Muscle layer of duodenum (tissue), 2 donors: ENCODE results near the gene SLC26A4.

ENCODE experiments used
- H3K27ac ChIP-seq: one replicate; pipeline ENCODE4 v1.7.0; 2013; ENCODE audit warnings: mild to moderate bottlenecking, low read length
- H3K27me3 ChIP-seq: one replicate; pipeline ENCODE4 v1.7.0; 2013; ENCODE audit warnings: low read depth, mild to moderate bottlenecking, control low read depth, low read length
- H3K36me3 ChIP-seq, 2 donors: one replicate each; pipeline ENCODE4 v1.7.0; 2013; ENCODE audit warnings: low read length in 2 of 2, control low read depth in 1 of 2, mild to moderate bottlenecking in 1 of 2; ENCODE audit not compliant: insufficient read depth in 2 of 2, control insufficient read depth in 1 of 2
- H3K4me1 ChIP-seq, 2 donors: one replicate each; pipeline ENCODE4 v1.7.0; 2013; ENCODE audit warnings: low read length in 2 of 2, mild to moderate bottlenecking in 2 of 2, control low read depth in 1 of 2, moderate library complexity in 1 of 2; ENCODE audit not compliant: insufficient read depth in 2 of 2, control insufficient read depth in 1 of 2
- H3K4me3 ChIP-seq, 2 donors: one replicate each; pipeline ENCODE4 v1.7.0; 2013; ENCODE audit warnings: low read length in 2 of 2, low read depth in 1 of 2, mild to moderate bottlenecking in 1 of 2
- H3K9me3 ChIP-seq, 2 donors: one replicate each; pipeline ENCODE4 v1.7.0; 2013; ENCODE audit warnings: low read length in 2 of 2, control low read depth in 1 of 2, mild to moderate bottlenecking in 1 of 2; ENCODE audit not compliant: control insufficient read depth in 1 of 2
- donor health status: healthy.

The SLC26A4 gene

DNA sequence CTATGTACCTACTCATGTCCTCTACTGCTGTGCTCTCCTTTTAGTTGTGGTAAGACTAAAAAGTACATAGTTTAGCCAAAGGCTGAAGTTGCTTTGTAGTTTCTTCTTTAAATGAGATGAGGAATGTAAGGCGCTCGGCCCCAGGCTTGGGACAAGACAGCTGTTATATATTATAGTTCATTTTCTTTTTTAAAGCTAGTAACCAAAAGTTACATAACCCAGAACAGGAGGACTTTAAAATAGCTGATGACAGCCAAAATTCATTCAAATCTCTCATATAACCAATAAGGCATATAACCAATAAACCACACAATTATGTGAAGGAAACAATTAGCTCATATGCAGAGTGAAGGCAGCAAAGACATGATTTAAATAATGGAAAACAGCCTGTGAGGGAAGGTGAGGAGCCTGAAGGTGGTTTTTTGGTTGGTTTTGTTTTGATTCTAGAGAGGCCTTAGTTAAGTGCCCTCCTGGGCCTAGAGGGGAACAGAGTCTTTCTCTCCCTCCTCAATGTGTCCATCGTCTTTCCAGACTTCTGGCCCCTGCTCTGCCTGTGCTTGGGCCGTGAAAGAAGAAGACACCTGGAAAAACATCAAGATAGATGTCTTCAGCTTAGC, 35.8 kb downstream of the SLC26A4 start:
- Histone ChIP-seq H3K27me3 (peaks cover 4% of the 10 kb centered on the region), H3K36me3 (no peaks in the 10 kb centered on the region), H3K4me1 (peaks cover 0 to 19% of the 10 kb centered on the region in 2 donors), H3K4me3 (no peak overlapping the region), H3K9me3 (no peaks in the 10 kb centered on the region), H3K27ac (no peak overlapping the region)

DNA sequence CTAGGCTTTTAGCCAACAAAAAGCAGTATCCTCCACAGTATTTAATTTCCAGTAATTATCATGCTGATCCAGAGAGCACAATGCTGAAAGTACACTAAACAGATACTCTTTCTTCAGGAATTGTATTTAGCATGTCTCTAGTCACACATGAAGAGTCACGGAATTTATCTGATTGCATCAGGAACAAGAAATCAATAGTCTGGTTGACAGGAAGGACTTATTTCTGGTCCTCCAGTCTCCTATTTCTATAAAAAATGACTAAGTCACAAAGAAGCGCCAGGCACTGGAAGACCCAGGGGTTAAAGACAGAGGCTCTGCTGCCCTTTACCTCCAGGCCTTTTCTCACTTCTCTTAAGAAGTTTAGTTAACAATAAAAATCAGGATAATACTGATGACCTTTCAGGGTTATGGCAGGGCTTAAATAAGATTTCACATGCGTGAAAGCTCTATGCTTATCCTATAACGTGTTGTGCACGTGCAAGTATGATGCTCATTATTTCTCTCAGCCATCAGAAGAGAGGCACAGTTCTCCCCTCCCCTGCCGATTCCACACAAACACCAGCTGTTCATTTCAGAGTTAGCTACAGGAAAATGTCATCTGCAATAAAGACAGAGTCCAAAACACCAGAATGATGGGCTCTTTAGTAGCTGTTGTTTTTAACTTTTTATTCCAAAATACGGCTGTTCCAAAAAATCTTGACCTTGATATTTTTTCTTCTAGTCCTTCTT, 36.9 kb downstream of the SLC26A4 start:
- H3K4me3 ChIP-seq, result no peak overlapping the region
- H3K27ac ChIP-seq, result no peak overlapping the region
- H3K9me3 ChIP-seq, result no peaks in the 10 kb centered on the region
- H3K36me3 ChIP-seq, result no peaks in the 10 kb centered on the region
- H3K27me3 ChIP-seq, result peaks cover 4% of the 10 kb centered on the region
- peaks cover 0 to 13% of the 10 kb centered on the region in 2 donors for H3K4me1 ChIP-seq

DNA sequence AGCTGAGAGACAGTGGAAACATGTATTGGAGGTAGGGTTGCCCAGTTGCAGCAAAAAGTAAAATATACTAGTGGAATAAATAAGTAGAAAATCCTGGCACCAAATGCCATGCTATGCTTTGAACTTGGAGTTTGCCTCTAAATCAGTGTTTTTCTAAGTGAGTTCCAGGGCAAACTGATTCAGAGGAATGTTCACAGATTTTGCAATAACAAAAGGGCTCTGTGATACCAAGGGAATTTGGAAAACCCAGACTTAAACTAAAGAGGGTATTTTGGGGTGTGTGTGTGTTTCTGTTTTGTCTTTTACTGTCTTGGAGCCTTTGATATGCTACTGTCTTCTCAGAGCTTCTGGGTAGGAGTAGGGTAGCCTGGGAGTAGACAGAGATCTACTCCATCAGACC, 39.9 kb downstream of the SLC26A4 start:
- Histone ChIP-seq H3K27me3 (peaks cover 4% of the 10 kb centered on the region), H3K36me3 (no peaks in the 10 kb centered on the region), H3K4me1 (no peaks in the 10 kb centered on the region), H3K4me3 (no peak overlapping the region), H3K9me3 (no peaks in the 10 kb centered on the region), H3K27ac (no peak overlapping the region)

DNA sequence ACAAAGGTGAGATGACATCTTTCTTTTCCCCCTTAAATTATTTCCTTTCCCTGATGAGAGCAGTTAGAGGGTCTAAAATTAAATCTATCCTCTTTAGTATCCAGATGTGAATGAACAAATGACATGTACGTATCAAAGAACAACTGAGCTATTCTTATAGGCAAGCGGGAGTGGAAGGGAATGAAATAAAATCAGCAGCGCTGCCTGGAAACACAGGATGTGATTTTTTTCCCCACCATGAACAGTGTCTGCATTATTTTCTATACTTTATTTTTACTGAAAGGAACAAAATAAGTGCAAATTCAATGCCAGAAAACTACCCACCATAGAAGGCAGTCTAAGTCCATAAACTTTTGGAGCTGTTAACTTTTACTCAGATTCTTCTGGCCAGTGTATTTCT, 40.6 kb downstream of the SLC26A4 start:
- H3K4me3 ChIP-seq, result no peak overlapping the region
- H3K9me3 ChIP-seq, result no peaks in the 10 kb centered on the region
- no peaks in the 10 kb centered on the region for H3K36me3 ChIP-seq
- peaks cover 4% of the 10 kb centered on the region for H3K27me3 ChIP-seq
- H3K4me1 ChIP-seq, result no peaks in the 10 kb centered on the region
- H3K27ac ChIP-seq, result no peak overlapping the region

DNA sequence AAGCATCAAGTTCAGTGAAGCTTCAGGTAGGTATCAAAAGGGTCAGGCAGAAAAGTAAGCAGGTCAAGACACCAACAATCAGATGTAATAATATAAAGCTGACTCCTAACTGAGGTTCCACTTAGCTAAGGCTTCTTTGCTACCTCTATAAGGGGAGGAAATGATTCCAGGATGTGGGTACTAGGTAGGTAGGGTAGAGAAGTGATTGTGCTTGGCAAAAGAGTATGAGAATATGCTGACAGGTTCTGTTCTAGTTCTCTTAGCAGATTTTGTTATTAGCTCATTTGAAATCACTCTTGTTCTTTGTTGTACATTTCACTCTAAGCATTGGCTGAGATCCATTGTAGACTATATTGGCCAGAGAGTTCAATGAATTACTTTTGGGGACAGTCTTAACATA, 42.6 kb downstream of the SLC26A4 start:
- H3K27me3 ChIP-seq, result peaks cover 4% of the 10 kb centered on the region
- H3K36me3 ChIP-seq, result no peaks in the 10 kb centered on the region
- H3K9me3 ChIP-seq, result no peaks in the 10 kb centered on the region
- H3K4me3 ChIP-seq, result no peak overlapping the region
- no peaks in the 10 kb centered on the region for H3K4me1 ChIP-seq
- no peak overlapping the region for H3K27ac ChIP-seq

DNA sequence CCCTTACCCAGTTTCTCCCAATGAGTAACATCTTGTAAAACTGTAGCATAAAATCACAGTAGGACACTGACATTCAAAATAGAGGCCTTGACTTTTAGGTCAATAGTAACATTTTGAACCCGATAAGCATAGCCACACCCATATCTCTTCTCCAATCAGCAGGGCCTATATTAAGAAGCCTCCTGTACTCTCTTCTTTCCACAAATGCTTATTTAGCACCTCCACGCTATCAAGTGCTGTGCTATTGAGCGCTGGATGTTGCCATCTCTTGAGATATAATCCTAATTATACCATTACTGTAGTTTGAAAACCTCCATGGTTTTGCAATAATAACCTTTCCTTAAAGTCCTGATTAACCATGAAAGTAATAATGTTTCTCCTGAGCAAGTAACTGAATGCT, 43.2 kb downstream of the SLC26A4 start:
- no peak overlapping the region for H3K4me3 ChIP-seq
- no peak overlapping the region for H3K27ac ChIP-seq
- H3K4me1 ChIP-seq, result no peaks in the 10 kb centered on the region

DNA sequence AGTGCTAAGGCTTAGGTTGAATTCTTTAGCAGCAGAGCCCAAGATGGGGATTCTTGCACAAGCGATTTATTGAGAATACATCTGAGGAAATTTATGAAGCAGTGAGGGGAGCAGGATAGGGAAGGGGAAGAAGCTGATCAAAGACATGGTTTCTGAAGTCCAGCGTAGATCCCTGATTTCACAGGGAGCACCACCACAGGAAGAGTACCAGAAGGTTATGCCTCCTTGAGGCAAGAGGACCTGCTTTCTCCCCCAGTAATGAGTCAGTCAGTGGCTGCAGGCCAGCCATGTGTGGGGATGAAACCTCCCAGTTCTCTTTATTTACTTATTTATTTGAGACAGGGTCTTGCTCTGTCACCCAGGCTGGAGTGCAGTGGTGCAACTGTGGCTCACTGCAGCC, 48.3 kb downstream of the SLC26A4 start:
- Histone ChIP-seq H3K36me3 (no peaks in the 10 kb centered on the region), H3K9me3 (no peaks in the 10 kb centered on the region), H3K4me3 (no peak overlapping the region), H3K4me1 (no peaks in the 10 kb centered on the region), H3K27ac (no peak overlapping the region), H3K27me3 (no peaks in the 10 kb centered on the region)

More for the DNA sequence above, 43.2 kb downstream of the SLC26A4 start:
- Histone ChIP-seq H3K36me3 (no peaks in the 10 kb centered on the region), H3K9me3 (no peaks in the 10 kb centered on the region), H3K27me3 (peaks cover 4% of the 10 kb centered on the region)

DNA sequence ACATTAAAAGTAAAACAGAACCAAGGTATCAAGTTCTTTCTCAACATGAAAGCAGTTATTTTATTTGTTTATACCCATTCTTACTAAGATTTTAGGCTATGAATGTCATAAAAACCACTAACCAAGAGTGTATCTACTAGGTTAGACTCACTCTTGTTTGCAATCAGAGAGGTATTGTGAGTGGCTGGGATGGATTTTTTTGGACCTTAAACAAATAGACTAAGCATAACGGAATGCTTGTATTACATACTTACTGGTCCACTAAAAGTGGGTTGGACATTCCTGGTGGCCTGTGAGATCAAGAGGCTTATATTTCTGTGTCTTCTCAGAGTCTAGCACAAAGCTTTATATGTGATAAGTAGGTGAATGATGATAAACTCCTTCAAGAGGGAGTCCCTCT, 50.7 kb downstream of the SLC26A4 start:
- Histone ChIP-seq H3K27me3 (no peaks in the 10 kb centered on the region), H3K36me3 (no peaks in the 10 kb centered on the region), H3K4me3 (no peak overlapping the region), H3K4me1 (no peaks in the 10 kb centered on the region), H3K27ac (no peak overlapping the region), H3K9me3 (no peaks in the 10 kb centered on the region)

DNA sequence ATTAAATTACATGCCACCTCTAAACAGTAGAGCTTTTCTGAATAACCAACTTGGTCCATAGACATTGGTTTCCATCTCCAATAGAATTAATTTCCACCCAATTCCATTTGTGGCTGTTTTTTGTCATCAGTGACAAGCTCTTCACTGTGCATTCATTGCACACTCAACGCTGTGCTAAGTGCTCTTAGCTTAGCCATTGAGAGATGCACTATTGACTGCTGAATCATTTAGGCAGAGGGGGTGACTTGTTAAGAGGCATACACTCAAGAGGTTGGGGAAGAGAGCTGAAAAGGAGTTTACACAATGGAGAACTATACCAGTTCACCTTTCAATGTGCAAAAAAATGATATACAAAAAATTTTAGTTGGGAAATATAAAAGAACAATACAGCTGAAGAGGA, 51.4 kb downstream of the SLC26A4 start:
- Histone ChIP-seq H3K27ac (no peak overlapping the region), H3K9me3 (no peaks in the 10 kb centered on the region), H3K4me1 (no peaks in the 10 kb centered on the region), H3K36me3 (no peaks in the 10 kb centered on the region), H3K4me3 (no peak overlapping the region), H3K27me3 (no peaks in the 10 kb centered on the region)

DNA sequence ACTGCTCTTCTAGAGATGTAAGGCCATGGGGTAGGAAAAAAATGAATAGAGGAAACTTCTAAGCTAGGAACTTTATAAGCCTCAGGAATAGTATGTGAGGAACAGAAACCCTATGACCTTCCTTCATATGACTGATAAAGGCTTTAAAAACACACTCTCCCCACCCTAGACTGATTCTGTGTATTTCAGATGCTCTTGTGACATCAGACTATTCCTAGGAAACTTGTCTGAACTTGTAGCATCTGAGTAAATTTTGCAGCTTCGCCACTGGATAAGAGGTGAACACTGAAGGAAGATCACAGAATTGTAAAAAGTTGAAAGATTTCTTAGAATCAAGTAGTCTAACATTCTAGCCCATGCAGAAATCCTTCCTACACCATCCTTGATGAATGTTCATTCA, 52.3 kb downstream of the SLC26A4 start:
- Histone ChIP-seq H3K36me3 (no peaks in the 10 kb centered on the region), H3K9me3 (no peaks in the 10 kb centered on the region), H3K27ac (no peak overlapping the region), H3K4me1 (no peaks in the 10 kb centered on the region), H3K27me3 (no peaks in the 10 kb centered on the region), H3K4me3 (no peak overlapping the region)

DNA sequence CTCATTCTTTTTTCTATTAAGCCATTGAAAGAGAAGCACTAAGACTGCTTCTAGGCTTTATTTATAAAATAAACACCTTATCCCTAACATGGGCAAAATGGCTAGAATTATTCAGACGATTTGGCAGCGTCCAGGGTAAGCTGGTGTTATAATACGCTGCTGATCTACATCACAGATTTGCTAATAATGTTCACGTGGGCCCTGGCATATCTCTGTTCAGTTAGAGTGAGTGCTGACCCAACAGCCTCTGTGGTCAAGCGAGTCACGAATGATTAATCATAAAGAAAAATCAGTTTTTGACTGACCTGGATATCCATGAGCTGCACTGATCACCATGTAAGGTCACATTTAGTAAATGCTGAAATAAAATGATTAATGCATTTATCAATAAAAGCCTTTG, 54.9 kb downstream of the SLC26A4 start:
- H3K27me3 ChIP-seq, result no peaks in the 10 kb centered on the region
- no peaks in the 10 kb centered on the region for H3K4me1 ChIP-seq
- no peak overlapping the region for H3K4me3 ChIP-seq
- no peak overlapping the region for H3K27ac ChIP-seq
- no peaks in the 10 kb centered on the region for H3K9me3 ChIP-seq
- no peaks in the 10 kb centered on the region for H3K36me3 ChIP-seq
